GM19397 (cell line): ENCODE measurements around the gene SUZ12.
"Not testable (repeated sequence)": the region's sequence is repeated elsewhere in the genome, so short reads cannot be mapped to it uniquely, and the experiment has no call there.

Experiments
- ATAC-seq: cut with Tn5 transposase; IDR thresholded peaks from one replicate; pipeline ENCODE4 v1.9.1; 2021; ENCODE audit warnings: mild to moderate bottlenecking, moderate library complexity; ENCODE audit not compliant: unreplicated experiment

SUZ12 gene

GRCh38 chr17:31936615-31937609 is at the start of gene SUZ12:
SUZ12 (plus strand) TSS chr17:31937007; CDS start chr17:31937247, 240 bp downstream.
- peak; percentile 97 for ATAC-seq

GRCh38 chr17:31888124-31888523 is 48.7 kb upstream of the SUZ12 start:
- no peak for ATAC-seq

GRCh38 chr17:31900877-31901276 is 35.9 kb upstream of the SUZ12 start:
- no peak for ATAC-seq

- no peak for ATAC-seq
Observed at GRCh38 chr17:31902693-31903092, 34.1 kb upstream of the SUZ12 start.

- ATAC-seq: no peak
Observed at GRCh38 chr17:31903401-31903800, 33.4 kb upstream of the SUZ12 start.

GRCh38 chr17:31907342-31907962 is 29.4 kb upstream of the SUZ12 start:
- no peak for ATAC-seq

- ATAC-seq: no peak
Observed at GRCh38 chr17:31908386-31908785, 28.4 kb upstream of the SUZ12 start.

- ATAC-seq: not testable (repeated sequence)
Observed at GRCh38 chr17:31912705-31913104, 24.1 kb upstream of the SUZ12 start.

GRCh38 chr17:31915456-31916100 is 21.2 kb upstream of the SUZ12 start:
- ATAC-seq: no peak

GRCh38 chr17:31916491-31917064 is 20.2 kb upstream of the SUZ12 start:
- ATAC-seq: no peak

GRCh38 chr17:31917065-31917529 is 19.7 kb upstream of the SUZ12 start:
- ATAC-seq: no peak

GRCh38 chr17:31917721-31918120 is 19.1 kb upstream of the SUZ12 start:
- ATAC-seq: not testable (repeated sequence)

GRCh38 chr17:31918701-31919128 is 18.1 kb upstream of the SUZ12 start:
- ATAC-seq: no peak

GRCh38 chr17:31919802-31920525 is 16.8 kb upstream of the SUZ12 start:
- ATAC-seq: no peak

- no peak for ATAC-seq
Observed at GRCh38 chr17:31926100-31926729, 10.6 kb upstream of the SUZ12 start.

- ATAC-seq: no peak
Observed at GRCh38 chr17:31931756-31932155, 5.1 kb upstream of the SUZ12 start.

- no peak for ATAC-seq
Observed at GRCh38 chr17:31935512-31935911, 1.3 kb upstream of the SUZ12 start.

GRCh38 chr17:31937926-31938641 is 1.3 kb downstream of the SUZ12 start:
- not testable (repeated sequence) for ATAC-seq

GRCh38 chr17:31941916-31942315 is 5.1 kb downstream of the SUZ12 start:
- ATAC-seq: not testable (repeated sequence)
